GM15510 (cell line): Measurements from ENCODE around the gene RSF1.

Experiments
- POLR2A ChIP-seq: IDR thresholded peaks from 3 replicates; pipeline ENCODE4 v1.6.1; 2011; ENCODE audit warnings: borderline replicate concordance; ENCODE audit not compliant: insufficient read length; ENCODE audit errors: extremely low read depth

Gene RSF1

DNA sequence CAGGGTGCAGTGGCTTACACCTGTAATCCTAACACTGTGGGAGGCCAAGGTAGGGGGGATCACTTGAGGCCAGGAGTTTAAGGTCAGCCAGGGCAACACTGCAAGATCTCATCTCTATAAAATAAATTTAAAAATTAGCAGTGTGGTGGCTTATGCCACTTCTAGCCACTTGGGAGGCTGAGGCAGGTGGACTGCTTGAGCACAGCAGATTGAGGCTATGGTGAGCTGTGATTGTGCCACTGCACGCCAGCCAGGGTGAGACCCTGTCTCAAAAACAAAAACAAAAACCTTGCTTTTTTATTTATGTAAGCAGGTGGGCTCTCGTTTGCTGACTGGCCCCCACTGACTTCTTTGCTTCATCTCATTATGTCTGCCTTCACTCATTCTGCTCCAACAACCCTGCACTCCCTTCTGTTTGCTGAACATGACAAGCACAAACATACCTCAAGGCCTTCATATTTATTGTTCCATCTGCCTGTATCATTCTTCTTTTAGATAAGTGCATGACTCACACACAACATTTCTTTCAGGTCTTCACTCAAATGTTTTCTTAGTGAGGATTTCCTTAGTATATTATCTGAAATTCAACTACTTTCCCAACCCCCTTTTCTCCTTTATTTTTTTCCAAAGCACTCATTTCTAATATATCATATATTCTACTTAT, 150.5 kb downstream of the RSF1 start:
- TF ChIP-seq POLR2A: no peak

DNA sequence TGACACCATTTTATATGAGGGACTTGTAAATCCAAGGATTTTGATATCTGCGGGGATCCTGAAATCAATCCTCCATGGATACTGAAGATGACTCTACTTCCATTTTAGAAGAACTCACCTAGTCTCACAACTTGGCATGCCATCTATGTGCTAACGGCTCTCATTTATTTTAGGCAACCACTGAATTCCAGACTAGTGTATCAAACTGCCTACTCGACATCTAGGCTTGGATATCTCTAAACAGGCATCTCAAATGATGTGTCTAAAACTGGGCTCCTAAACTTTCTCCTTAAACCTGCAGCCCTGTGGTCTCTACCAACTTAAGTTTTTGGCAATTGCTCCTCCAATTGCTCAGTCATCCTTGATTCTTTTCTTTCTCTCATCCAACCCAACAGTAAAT, 151.8 kb downstream of the RSF1 start:
- TF ChIP-seq POLR2A: no peak

GRCh38 chr11:77665240-77665965, 155.1 kb downstream of the RSF1 start:
- no peak for TF ChIP-seq POLR2A

DNA sequence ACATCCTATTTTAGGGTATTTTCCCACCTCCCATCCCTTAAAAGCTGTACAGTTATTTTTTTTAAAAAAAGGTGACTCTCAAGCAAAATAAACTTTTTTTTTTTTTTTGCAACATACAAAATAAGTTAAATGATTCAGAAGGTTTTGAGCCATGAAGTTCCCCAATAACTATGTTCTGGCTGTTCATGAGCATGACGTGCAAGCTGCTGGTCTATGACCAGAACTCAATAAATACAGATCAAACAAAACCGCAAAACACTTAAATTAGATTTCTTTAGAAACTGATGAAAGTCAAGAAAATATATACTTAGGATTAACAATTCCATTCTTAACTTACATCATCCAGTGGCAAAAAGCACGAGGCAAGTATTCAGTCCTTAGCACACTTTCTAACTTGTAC, 158.9 kb downstream of the RSF1 start:
- TF ChIP-seq POLR2A: no peak

DNA sequence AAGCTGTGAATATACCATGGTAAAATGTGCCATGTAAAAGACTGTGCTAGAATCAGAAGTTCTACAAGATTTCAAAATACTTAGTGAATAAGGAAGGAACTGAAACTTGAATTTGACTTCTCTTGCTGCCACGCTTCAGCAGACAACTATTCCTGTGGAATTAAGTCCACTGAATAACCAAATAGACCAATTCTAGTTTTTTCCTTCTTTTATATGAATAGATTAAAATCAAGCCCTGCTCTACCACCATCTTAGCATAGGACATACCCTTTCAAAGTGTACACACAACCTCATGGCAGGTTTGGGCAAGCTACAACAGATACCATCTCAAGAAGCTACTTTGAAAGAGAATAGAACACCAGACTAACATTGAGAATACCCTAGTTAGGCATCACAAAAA, 159.6 kb downstream of the RSF1 start:
- no peak for TF ChIP-seq POLR2A

DNA sequence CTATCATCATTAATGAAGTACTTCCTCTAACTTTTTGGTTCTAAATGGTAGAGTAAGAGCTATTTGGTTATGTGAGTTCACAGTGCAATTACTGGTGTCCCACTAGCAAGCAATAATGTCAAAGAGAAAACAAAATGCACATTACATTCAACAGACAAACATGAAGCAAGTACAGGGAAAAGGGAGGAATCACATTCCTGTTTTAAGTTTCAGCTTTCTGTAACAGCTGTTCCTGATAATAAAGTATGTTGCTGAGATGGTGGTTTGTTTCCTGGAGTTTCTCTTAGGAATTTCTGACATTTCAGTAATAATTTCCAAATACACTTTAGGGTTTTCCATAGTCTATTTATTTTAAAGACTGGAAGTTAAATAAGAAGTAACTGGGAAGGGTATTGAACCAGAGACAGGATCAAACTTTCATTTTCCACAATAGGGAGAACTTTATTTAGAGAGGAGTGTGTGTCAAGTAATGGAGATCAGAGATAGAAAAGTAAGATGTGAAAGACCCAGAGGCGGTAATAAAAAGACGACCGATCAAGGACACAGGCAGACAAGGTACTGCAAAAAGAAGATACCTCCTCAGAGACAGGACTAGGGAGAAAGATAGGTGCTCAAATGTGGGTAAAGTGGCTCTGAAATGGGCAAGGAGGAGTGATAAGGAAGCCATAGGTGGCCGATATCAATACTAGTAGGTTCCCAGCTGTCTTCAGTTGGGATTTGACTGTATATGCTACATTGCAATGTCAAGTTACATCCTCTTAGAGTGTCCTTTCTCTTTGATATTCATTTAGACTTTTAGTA, 162.1 kb downstream of the RSF1 start:
- no peak for TF ChIP-seq POLR2A

DNA sequence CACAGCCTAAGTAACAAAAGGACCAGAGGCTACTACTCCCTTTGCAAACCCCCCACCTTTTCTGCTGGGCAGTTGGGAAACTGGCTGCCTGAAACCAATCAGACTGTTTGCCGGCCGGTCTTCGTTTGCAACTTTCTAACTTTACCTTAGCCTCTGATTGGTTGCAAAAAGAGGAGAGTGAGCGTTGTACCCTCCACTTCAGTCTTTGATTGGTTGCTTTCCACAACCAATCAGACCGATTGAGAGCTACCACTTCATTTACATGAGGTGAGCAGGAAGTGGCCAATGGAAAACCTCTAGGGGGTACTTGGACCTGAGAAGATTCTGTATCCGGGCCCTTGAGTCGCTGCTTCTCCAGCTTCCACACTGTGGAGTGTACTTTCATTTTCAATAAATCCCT, 164.2 kb downstream of the RSF1 start:
- no peak for TF ChIP-seq POLR2A

- no peak for TF ChIP-seq POLR2A
These were observed 165.6 kb downstream of the RSF1 start for GRCh38 chr11:77654770-77655434.

- no peak for TF ChIP-seq POLR2A
These were observed 170.4 kb downstream of the RSF1 start for GRCh38 chr11:77650123-77650522.

GRCh38 chr11:77647654-77648305, 172.7 kb downstream of the RSF1 start:
- no peak for TF ChIP-seq POLR2A

GRCh38 chr11:77644887-77645286, 175.6 kb downstream of the RSF1 start:
- TF ChIP-seq POLR2A: no peak

- no peak for TF ChIP-seq POLR2A
These were observed 178.3 kb downstream of the RSF1 start for GRCh38 chr11:77642228-77642627.

DNA sequence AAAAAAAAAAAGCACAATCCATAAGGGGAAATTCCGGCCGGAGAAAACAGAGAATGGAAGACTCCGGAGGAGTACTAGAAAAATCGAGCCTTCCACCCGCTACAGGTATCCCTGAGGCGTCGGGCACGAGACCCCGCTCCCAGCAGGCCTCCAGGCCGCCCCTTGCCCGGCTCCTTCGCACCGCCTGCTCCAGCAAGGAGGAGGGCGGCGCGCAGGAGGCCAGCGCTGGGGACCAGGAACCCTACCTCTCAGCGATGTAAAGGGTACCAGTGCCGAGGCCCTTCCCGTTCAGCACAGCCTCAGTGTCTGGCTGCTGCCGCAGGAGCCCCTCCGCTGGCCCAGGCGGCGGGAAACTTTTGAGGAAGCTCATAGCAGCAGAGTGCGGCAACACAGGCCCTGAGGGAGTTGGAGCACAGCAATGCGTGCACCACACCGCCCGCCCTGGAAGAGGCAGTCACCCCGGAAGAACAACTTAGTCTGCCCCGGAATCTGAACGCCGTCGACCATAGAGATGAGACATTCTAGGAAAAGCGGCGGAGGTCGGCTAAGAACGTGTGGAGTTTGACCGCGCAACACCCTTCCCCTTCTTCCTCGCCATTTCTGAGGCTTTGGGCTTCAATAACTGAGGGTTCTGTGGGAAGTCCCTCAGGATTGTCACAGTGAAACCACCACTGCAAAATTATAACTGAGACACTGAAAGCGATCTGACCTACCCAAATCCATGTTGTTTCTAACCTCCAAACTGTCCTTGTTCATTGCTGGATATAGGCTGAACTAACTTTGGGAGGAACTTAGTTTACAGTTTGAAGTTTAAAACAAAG, 183.0 kb downstream of the RSF1 start, which contains the start of gene CLNS1A:
Gene CLNS1A (minus strand): TSS at position 450 of the 821 bp plus-strand sequence. CDS start 80 bp downstream, at position 370.
- peak; percentile 89 for TF ChIP-seq POLR2A
